Bronchial epithelial cell (primary cell): Measurements from ENCODE around the gene HTR4. TPM values are rescaled to one million over a fixed set of nuclear protein-coding genes. Genes with fewer than 3 reads are reported as not detected.

Source experiments
- DNase-seq: peaks from one replicate; pipeline ENCODE4 v3.0.0-alpha.2; 2010; ENCODE audit warnings: low read depth
- FAIRE-seq: peaks from 2 replicates; lab custom pipeline; 2011; peaks lifted over from hg19 to GRCh38; lab: Jason Lieb, UNC
- H3K27me3 ChIP-seq: 2 replicates; pipeline ENCODE4 v1.5.1; 2011; ENCODE audit warnings: low read length; ENCODE audit not compliant: control insufficient read depth, insufficient read depth
- H3K36me3 ChIP-seq: 2 replicates; pipeline ENCODE4 v1.5.1; 2011; ENCODE audit warnings: low read length; ENCODE audit not compliant: control insufficient read depth, insufficient read depth
- H3K4me3 ChIP-seq: 2 replicates; pipeline ENCODE4 v1.5.1; 2011; ENCODE audit warnings: mild to moderate bottlenecking, low read depth, low read length, control low read depth
- CTCF ChIP-seq: IDR thresholded peaks from 2 replicates; pipeline ENCODE4 v1.5.1; 2011; ENCODE audit warnings: mild to moderate bottlenecking, moderate library complexity, low read length, control low read depth, inconsistent platforms; ENCODE audit not compliant: insufficient read depth, severe bottlenecking
- total RNA-seq: library from RNA; depleted of rRNA; stranded (reverse); fragments of >200 nt; gene quantifications from 2 replicates; pipeline ENCODE4 v1.2.1, GENCODE V29; 2014

HTR4 gene
- total RNA-seq, result 0.26 TPM in 1 of 2 replicates, not detected in the other

GRCh38 chr5:148653836-148654781 lies at the start of gene HTR4:
TSS of gene HTR4 (minus strand) at chr5:148654527. CDS start at chr5:148637014, 17,513 bp downstream.
- TF ChIP-seq CTCF, result no peak
- DNase-seq (no peak), FAIRE-seq (no peak)
- peaks cover 30% of the 10 kb centered on the region for H3K27me3 ChIP-seq
- H3K36me3 ChIP-seq, result no peaks in the 10 kb centered on the region
- no peak within 1 kb of the TSS for H3K4me3 ChIP-seq

- DNase-seq (peak; percentile 10), FAIRE-seq (no peak)
- Histone ChIP-seq H3K36me3 (no peaks in the 10 kb centered on the region), H3K27me3 (no peaks in the 10 kb centered on the region), H3K4me3 (no peak overlapping the region)
- no peak for TF ChIP-seq CTCF
Measured at GRCh38 chr5:148702019-148702596, 47.8 kb upstream of the HTR4 start.

- Histone ChIP-seq H3K27me3 (no peaks in the 10 kb centered on the region), H3K36me3 (no peaks in the 10 kb centered on the region), H3K4me3 (no peak overlapping the region)
- no peak for FAIRE-seq
- no peak for TF ChIP-seq CTCF
- DNase-seq, result no peak
Measured at GRCh38 chr5:148699028-148699427, 44.7 kb upstream of the HTR4 start.

- no peak for TF ChIP-seq CTCF
- FAIRE-seq (no peak), DNase-seq (no peak)
- no peaks in the 10 kb centered on the region for H3K27me3 ChIP-seq
- no peak overlapping the region for H3K4me3 ChIP-seq
- no peaks in the 10 kb centered on the region for H3K36me3 ChIP-seq
Measured at GRCh38 chr5:148697809-148698196, 43.5 kb upstream of the HTR4 start.

- TF ChIP-seq CTCF, result no peak
- H3K4me3 ChIP-seq, result no peak overlapping the region
Measured at GRCh38 chr5:148697180-148697808, 43.0 kb upstream of the HTR4 start.

More at GRCh38 chr5:148697180-148697808, 43.0 kb upstream of the HTR4 start:
- peak; percentile 5 for DNase-seq
- Histone ChIP-seq H3K27me3 (no peaks in the 10 kb centered on the region), H3K36me3 (no peaks in the 10 kb centered on the region)
- FAIRE-seq, result no peak
